ENCODE data around the gene DKK2.
"Not testable (repeated sequence)": the region's sequence is repeated elsewhere in the genome, so short reads cannot be mapped to it uniquely, and the experiment has no call there.

The DKK2 gene

DNA sequence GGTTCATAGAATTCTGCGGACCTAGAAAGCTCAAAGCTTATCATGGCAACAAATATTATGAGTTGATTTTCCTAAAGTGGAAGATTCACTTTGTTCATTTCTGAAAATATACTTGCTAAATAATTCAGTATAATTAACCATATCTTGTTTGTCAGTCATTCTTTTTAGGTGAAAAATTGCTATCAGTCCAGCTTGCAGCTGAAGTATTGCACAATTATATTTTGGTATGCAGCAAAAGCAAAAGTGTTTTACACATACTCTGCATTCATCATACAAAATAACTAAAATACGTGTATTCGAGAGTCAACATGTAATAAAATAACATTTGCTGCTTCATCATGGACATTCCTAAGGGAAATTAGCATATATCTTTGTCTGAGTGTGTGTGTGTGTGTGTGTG lies 24.8 kb downstream of the DKK2 start:
- no peak for DNase-seq

- DNase-seq: no peak
These were observed 26.7 kb downstream of the DKK2 start for GRCh38 chr4:107009196-107009968.

GRCh38 chr4:107008115-107008514 lies 28.0 kb downstream of the DKK2 start:
- no peak for DNase-seq

- DNase-seq: no peak
These were observed 29.9 kb downstream of the DKK2 start for GRCh38 chr4:107006218-107006617.

GRCh38 chr4:106996490-106996889 lies 39.6 kb downstream of the DKK2 start:
- no peak for DNase-seq

- DNase-seq: no peak
These were observed 42.3 kb downstream of the DKK2 start for GRCh38 chr4:106993827-106994226.

- no peak for DNase-seq
These were observed 48.8 kb downstream of the DKK2 start for GRCh38 chr4:106987311-106987710.

- DNase-seq: no peak
These were observed 49.6 kb downstream of the DKK2 start for GRCh38 chr4:106986486-106986885.

DNA sequence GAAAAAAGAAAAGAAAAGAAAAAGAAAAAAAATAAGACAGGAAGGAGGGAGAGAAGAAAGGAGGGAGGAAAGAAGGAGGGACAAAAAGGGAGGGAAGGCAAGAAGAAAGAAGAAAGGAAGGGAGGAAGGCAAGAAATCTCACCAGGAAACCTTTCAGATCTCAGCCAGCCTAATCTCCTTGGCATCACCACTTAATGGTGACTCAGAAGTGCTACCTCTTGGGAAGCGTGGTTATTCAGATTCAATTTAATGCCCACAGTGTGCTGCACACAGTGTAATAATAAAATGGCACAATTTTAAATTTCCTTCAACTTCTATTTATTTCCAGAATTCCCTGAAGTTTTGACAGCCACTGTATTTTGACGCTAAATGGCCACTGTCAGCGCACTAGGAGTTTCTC lies 50.3 kb downstream of the DKK2 start:
- DNase-seq: no peak

GRCh38 chr4:106982711-106983211 lies 53.4 kb downstream of the DKK2 start:
- DNase-seq: no peak

DNA sequence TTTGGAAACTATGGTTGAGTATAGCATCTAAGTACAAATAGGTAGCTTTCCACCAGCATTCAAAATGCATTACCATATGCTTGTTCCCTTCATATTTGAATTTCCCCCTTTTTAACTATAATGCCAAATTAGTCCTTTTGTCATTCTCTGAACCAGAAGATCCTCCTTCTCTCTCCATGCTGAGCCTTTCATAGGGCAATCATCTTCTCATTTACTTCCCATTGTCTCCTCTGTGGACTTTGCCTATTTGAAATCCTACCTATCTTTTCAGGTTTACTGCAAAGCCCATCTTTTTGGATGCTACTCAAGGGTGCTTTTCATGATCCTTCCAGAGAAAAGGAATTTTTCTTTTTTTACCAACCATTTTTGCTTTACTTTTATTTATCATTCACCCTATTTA lies 54.7 kb downstream of the DKK2 start:
- DNase-seq: no peak

GRCh38 chr4:106979476-106979875 lies 56.6 kb downstream of the DKK2 start:
- DNase-seq: no peak

GRCh38 chr4:106978046-106978774 lies 57.9 kb downstream of the DKK2 start:
- no peak for DNase-seq

DNA sequence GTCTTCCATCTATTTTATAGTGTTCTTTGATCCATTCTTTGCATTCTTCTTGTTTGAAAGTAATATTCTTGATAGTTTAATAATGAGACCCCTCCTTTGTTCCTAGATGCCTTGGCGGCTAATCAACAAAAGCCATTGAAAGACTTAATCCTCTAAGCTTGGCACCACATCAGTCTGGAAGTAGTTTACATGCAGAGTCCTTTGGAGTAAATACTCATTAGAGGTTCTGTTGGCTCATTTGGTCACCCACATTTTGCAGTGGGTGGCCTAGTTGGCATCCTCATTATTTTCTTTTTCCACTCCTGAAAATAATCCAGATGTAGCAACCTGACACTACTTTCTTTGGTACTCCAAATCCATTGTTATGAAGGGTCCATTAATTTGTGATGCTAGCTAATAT lies 64.5 kb downstream of the DKK2 start:
- no peak for DNase-seq

- no peak for DNase-seq
These were observed 68.2 kb downstream of the DKK2 start for GRCh38 chr4:106967892-106968291.

DNA sequence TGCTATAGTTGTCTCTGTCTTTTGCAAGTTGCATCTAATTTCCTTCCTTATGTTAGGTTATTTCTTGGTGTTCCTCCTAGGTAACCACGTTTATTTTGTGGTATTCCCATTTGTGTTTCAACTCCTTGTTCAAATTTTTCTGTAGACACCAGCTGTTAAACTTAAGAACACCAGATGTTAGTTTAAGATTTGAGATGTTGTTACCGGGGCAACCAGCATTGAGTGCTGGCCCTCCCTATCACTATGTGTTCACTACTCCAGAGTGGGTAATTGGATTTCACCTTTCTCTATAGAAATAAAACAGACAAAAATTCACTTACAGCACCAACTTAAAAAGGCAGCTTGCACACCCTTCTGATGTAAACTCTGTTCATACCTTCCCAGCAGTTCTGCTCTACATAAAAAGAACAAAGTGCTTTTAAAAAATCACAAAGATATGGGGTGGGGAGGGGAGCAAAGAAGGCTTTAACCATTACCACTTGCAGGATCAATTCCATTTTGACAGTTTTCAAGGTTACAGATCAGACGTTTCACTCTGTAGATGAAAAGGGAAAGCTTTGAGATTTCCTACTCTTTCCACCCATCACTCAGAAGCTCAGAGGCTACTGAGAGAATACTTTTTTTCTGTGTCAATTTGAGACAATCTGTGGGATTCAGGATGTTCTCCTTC lies 82.9 kb downstream of the DKK2 start:
- no peak for DNase-seq

DNA sequence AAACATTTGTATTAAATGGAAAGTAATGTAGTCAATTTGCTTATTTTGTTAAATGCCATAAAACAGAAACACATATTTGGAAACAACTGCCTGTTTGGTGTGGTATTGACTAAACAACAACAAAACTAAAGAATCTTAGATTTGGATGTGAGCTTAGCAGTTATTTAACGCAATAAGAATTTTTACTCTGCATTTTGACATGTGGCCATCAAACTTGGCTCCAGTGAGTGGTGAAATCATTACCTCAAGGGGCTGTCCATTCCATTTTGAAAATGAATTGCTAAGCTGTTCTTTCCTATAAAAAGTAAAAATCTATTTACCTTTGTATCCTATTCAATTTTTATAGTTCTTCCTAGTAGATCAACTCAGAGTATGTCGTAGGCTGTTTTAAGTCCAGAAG lies 84.2 kb downstream of the DKK2 start:
- no peak for DNase-seq

DNA sequence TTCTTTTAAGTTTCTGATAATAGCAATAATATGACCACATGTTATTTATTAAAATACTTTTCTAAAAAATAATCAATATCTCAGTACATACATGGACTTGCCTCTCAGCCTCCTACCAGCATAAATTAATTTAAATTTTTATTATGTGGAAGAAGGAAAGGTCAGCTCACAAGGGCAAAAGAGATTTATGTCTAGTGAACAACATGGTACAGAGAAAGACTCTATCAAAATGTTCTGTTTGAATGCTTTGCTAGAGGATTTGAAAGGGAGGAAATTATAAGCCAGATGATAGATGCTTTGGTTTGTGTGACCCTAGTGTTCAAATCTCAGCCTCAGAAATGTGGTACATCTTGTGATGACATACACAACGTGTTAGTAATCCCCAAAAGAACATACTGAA lies 94.3 kb downstream of the DKK2 start:
- DNase-seq: no peak

- DNase-seq: no peak
These were observed 105.6 kb downstream of the DKK2 start for GRCh38 chr4:106930522-106930921.

DNA sequence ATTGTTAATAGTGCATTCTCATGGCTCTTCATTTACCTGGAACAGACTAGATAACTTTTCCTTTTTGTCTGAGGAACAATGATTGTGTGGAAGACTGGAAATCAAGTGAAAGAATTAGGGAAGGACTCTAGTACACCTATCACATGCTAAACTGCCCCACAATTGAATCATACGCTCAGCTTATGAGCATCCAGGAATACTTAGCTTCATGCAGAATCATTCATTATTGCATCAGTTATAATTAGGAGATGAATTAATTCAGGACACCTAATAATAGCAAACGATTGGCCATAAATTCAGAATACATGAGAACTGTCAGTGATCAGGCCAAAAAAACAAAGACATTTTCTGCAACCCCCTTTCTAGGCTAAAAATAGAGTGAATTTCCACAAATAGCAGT lies 106.9 kb downstream of the DKK2 start:
- no peak for DNase-seq

DNA sequence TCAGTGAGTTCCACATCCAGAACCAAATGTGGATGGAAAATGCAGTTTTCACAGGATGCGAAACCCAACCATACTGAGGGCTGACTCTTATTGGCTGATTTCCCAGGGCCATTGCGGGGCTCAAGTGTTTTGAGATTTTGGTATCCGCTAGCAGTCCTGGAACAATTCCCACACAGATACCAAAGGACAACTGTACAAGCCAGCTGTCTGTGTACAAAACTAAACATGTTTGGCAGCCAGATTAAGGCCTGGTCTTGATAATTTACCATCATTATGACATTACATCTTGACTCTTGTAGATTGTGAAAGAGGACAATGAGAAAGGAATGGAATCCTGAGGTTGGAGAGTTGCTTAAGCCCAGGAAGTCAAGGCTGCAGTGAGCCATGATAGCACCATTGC lies 121.9 kb downstream of the DKK2 start:
- DNase-seq: no peak

GRCh38 chr4:106909486-106910188 lies 126.5 kb downstream of the DKK2 start:
- DNase-seq: no peak

DNA sequence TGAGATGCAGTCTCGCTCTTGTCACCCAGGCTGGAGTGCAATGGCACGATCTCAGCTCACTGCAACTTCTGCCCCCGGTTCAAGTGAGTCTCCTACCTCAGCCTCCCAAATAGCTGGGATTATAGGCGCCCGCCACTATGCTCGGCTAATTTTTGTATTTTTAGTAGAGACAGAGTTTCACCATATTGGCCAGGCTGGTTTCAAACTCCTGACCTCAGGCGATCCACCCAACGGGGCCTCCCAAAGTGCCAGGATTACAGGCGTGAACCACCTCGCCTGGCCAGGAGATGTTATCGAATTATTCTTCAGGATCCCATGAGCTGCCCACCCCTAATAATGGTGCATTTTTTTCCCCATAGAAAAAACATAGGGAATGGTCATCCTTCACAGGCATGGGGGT lies 128.1 kb downstream of the DKK2 start:
- not testable (repeated sequence) for DNase-seq
